ENCODE results near the gene PRSS1. TPM values are rescaled to one million over a fixed set of nuclear protein-coding genes. Genes with fewer than 3 reads are reported as not detected.
"Not testable (repeated sequence)": the region's sequence is repeated elsewhere in the genome, so short reads cannot be mapped to it uniquely, and the experiment has no call there.

The PRSS1 gene
- not detected for total RNA-seq

GRCh38 chr7:142749218-142749993, at the start of gene PRSS1:
Gene PRSS1 (plus strand): TSS chr7:142749472. CDS start chr7:142749485, 13 bp downstream.
- TF ChIP-seq POLR2A (IDR thresholded peaks at IDR 0.05) = no peak
- TF ChIP-seq, protein P1, sequence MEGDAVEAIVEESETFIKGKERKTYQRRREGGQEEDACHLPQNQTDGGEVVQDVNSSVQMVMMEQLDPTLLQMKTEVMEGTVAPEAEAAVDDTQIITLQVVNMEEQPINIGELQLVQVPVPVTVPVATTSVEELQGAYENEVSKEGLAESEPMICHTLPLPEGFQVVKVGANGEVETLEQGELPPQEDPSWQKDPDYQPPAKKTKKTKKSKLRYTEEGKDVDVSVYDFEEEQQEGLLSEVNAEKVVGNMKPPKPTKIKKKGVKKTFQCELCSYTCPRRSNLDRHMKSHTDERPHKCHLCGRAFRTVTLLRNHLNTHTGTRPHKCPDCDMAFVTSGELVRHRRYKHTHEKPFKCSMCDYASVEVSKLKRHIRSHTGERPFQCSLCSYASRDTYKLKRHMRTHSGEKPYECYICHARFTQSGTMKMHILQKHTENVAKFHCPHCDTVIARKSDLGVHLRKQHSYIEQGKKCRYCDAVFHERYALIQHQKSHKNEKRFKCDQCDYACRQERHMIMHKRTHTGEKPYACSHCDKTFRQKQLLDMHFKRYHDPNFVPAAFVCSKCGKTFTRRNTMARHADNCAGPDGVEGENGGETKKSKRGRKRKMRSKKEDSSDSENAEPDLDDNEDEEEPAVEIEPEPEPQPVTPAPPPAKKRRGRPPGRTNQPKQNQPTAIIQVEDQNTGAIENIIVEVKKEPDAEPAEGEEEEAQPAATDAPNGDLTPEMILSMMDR (IDR thresholded peaks at IDR 0.05) = no peak
- H3K36me3 ChIP-seq = no peaks in the 10 kb centered on the region
- H3K4me1 ChIP-seq = no peaks in the 10 kb centered on the region
- H3K4me3 ChIP-seq = no peak within 1 kb of the TSS
- no peak within 1 kb of the TSS for H3K27ac ChIP-seq
- DNase-seq = no peak
- H3K27me3 ChIP-seq = no peaks in the 10 kb centered on the region
- H3K9me3 ChIP-seq = no peaks in the 10 kb centered on the region

DNA sequence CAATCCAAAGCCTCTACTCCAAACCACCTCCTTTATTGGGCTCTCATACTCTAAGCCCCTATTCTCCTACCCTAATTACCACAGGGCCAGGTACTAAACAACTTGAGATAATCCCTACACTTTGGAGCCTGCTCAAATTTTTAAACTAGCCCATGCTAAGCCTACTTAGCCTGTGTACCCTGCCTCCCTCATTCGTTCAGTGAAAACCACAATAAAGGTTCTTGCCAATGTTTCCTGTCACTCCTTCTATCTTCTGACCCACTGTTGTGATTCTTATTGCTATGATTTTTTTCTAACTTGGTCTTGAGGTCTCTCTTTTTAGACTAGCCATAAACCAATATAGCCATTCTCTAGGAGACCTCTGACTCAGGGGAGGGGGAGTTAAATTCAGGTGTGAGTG, 48.3 kb upstream of the PRSS1 start:
- H3K27me3 ChIP-seq, H3K4me1 ChIP-seq, H3K4me3 ChIP-seq, H3K9me3 ChIP-seq, H3K36me3 ChIP-seq, DNase-seq, H3K27ac ChIP-seq: not testable (repeated sequence)

GRCh38 chr7:142703655-142704305, 45.5 kb upstream of the PRSS1 start:
- Histone ChIP-seq H3K9me3 (no peaks in the 10 kb centered on the region), H3K4me1 (no peaks in the 10 kb centered on the region), H3K4me3 (no peak overlapping the region), H3K36me3 (no peaks in the 10 kb centered on the region), H3K27me3 (no peaks in the 10 kb centered on the region), H3K27ac (no peak overlapping the region)
- no peak for TF ChIP-seq POLR2A (IDR thresholded peaks at IDR 0.05)
- TF ChIP-seq, protein P1 (IDR thresholded peaks at IDR 0.05) = no peak
- DNase-seq = no peak

DNA sequence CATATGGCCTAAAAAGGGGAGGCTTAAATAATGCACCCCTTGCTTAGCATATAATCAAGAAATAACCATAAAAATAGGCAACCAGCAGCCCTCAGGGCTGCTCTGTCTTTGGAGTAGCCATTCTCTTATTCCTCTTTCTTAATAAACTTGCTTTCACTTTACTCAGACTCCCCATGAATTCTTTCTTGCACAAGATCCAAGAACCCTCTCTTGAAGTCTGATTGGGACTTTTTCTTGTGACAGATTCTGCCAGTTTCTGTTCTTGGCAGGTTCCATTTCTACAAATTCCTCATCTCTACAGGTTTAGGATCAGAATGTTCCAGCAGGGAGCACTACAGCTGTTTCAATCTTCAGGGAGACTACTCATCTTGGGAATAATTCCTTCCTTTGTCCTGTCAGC, 40.5 kb upstream of the PRSS1 start:
- not testable (repeated sequence) for H3K9me3 ChIP-seq, H3K4me1 ChIP-seq, H3K4me3 ChIP-seq, DNase-seq, H3K27ac ChIP-seq, H3K36me3 ChIP-seq, H3K27me3 ChIP-seq

GRCh38 chr7:142709921-142710320, 39.4 kb upstream of the PRSS1 start:
- TF ChIP-seq, protein P1 (IDR thresholded peaks at IDR 0.05) = no peak
- no peak for TF ChIP-seq POLR2A (IDR thresholded peaks at IDR 0.05)
- Histone ChIP-seq H3K4me3 (no peak overlapping the region), H3K4me1 (no peaks in the 10 kb centered on the region), H3K9me3 (no peaks in the 10 kb centered on the region), H3K36me3 (no peaks in the 10 kb centered on the region), H3K27me3 (no peaks in the 10 kb centered on the region), H3K27ac (no peak overlapping the region)
- no peak for DNase-seq

DNA sequence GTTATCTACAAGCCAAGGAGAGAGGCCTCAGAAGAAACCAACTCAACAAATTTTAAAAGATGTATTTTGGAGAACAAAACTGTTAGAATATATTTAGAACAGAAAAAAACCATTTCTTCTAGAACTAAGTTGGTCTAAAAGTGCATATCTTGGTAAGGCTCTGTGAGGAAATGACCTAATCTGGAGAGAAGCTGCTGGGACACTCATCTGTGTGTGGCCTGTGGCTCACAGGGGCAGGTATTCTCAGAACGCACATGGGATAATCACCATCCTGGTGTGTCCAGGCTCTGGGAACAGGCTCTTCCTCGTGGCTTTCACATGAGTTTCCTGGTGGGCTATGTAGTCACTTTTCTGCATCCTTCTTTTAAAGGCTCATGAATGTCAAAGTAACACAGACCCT, 38.1 kb upstream of the PRSS1 start:
- Histone ChIP-seq H3K27ac (no peak overlapping the region), H3K27me3 (no peaks in the 10 kb centered on the region), H3K36me3 (no peaks in the 10 kb centered on the region), H3K9me3 (no peaks in the 10 kb centered on the region), H3K4me3 (no peak overlapping the region), H3K4me1 (no peaks in the 10 kb centered on the region)
- TF ChIP-seq, protein P1 (IDR thresholded peaks at IDR 0.05) = no peak
- TF ChIP-seq POLR2A (IDR thresholded peaks at IDR 0.05) = no peak
- no peak for DNase-seq

Data from Peyer's patch (tissue), 4 donors.